ENCODE results near the gene LDLRAD3. TPM values are rescaled to one million over a fixed set of nuclear protein-coding genes. Genes with fewer than 3 reads are reported as not detected.

The LDLRAD3 gene
- total RNA-seq, 4 donors from 2014 or later: 10.2 to 41.9 (median 19.8) TPM

- Histone ChIP-seq H3K4me1 (peaks cover under 1 to 4% of the 10 kb centered on the region in 2 donors), H3K27me3 (no peaks in the 10 kb centered on the region), H3K27ac (no peak overlapping the region), H3K36me3 (no peaks in the 10 kb centered on the region), H3K9me3 (no peaks in the 10 kb centered on the region), H3K4me3 (no peak overlapping the region)
- no peak for DNase-seq
- intact Hi-C loops (cut with DNase I; ENCODE audit: low total_unique reads): no loop called here
- TF ChIP-seq POLR2A (IDR thresholded peaks at IDR 0.05): no peak
- TF ChIP-seq CTCF (IDR thresholded peaks at IDR 0.05): no peak
These were observed 27.6 kb upstream of the LDLRAD3 start for GRCh38 chr11:35916270-35916669.

- no peaks in the 10 kb centered on the region for H3K27me3 ChIP-seq
- H3K4me1 ChIP-seq: no peaks in the 10 kb centered on the region
- H3K27ac ChIP-seq: no peak overlapping the region
- no peak overlapping the region for H3K4me3 ChIP-seq
- TF ChIP-seq CTCF (IDR thresholded peaks at IDR 0.05): no peak
- TF ChIP-seq POLR2A (IDR thresholded peaks at IDR 0.05): no peak
- no peak for DNase-seq
- no peaks in the 10 kb centered on the region for H3K9me3 ChIP-seq
- H3K36me3 ChIP-seq: no peaks in the 10 kb centered on the region
- intact Hi-C loops (cut with DNase I; ENCODE audit: low total_unique reads): no loop called here
These were observed 26.2 kb upstream of the LDLRAD3 start for GRCh38 chr11:35917676-35918075.

DNA sequence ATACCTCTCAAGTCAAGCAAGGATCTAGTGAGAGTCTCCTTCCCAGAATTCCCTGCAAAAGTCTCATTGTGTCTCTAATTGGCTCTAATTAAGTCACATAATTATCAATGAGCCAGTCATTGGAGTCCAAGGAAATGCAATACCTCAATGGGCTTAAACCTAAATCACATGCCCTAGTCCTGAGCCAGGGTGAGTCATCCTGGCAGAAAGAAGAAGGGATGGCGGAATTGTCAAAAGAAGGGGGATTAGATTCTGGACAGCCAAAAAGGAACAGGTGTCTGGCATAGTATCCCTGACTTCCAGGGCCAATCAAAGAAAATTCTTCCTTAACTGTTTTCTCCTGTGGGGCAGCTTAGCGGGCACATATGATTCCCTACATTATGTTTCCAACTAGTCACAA, 25.1 kb upstream of the LDLRAD3 start:
- Histone ChIP-seq H3K36me3 (no peaks in the 10 kb centered on the region), H3K27me3 (no peaks in the 10 kb centered on the region), H3K27ac (no peak overlapping the region), H3K4me1 (no peaks in the 10 kb centered on the region), H3K4me3 (no peak overlapping the region), H3K9me3 (no peaks in the 10 kb centered on the region)
- no peak for DNase-seq
- intact Hi-C loops (cut with DNase I; ENCODE audit: low total_unique reads): no loop called here
- TF ChIP-seq CTCF (IDR thresholded peaks at IDR 0.05) (no peak), POLR2A (IDR thresholded peaks at IDR 0.05) (no peak)

DNA sequence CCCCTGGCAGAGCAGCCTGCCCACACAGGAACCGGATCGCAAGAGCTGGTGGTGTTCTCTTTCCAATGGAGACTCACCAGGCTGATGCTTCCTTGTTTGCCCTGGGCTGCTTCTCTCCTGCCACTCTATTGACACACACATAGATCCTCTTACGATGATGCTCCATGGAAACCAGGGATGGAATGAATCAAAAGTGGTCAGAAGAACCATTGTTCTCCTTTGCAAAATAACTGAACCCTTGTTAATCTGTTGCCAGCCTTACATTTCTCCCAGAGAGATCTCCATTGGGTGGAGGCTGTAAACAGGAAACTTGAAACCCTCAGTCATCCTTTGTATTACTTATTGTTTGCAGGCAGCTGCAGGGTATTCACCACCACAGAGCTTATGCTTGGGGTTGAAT, 24.6 kb upstream of the LDLRAD3 start:
- intact Hi-C loops (cut with DNase I; ENCODE audit: low total_unique reads): no loop called here
- Histone ChIP-seq H3K27me3 (no peaks in the 10 kb centered on the region), H3K4me3 (no peak overlapping the region), H3K4me1 (no peaks in the 10 kb centered on the region), H3K9me3 (no peaks in the 10 kb centered on the region), H3K36me3 (no peaks in the 10 kb centered on the region), H3K27ac (no peak overlapping the region)
- DNase-seq: no peak
- TF ChIP-seq POLR2A (IDR thresholded peaks at IDR 0.05) (no peak), CTCF (IDR thresholded peaks at IDR 0.05) (no peak)

- Histone ChIP-seq H3K27me3 (no peaks in the 10 kb centered on the region), H3K9me3 (no peaks in the 10 kb centered on the region), H3K36me3 (no peaks in the 10 kb centered on the region), H3K4me3 (no peak overlapping the region), H3K27ac (no peak overlapping the region), H3K4me1 (no peaks in the 10 kb centered on the region)
- TF ChIP-seq POLR2A (IDR thresholded peaks at IDR 0.05) (no peak), CTCF (IDR thresholded peaks at IDR 0.05) (no peak)
- intact Hi-C loops (cut with DNase I; ENCODE audit: low total_unique reads): no loop called here
- DNase-seq: no peak
These were observed 20.4 kb upstream of the LDLRAD3 start for GRCh38 chr11:35923452-35923851.

Data from uterus (tissue), 4 donors.